K562 (cell line): Measurements from ENCODE around the gene ALDH16A1. TPM values are rescaled to one million over a fixed set of nuclear protein-coding genes. Genes with fewer than 3 reads are reported as not detected.
A peak's percentile ranks its signal among the peaks of the same experiment; 100 is the strongest.

Experiments used
- ARID1B ChIP-seq: fragments of 450-650 bp; IDR thresholded peaks from 2 replicates; pipeline ENCODE4 v1.6.1; 2016; ENCODE audit warnings: antibody characterized with exemption, mild to moderate bottlenecking, inconsistent platforms
- CAMTA2 ChIP-seq: fragments of 250-450 bp; sonication (Bioruptor Pico); conservative IDR thresholded peaks from 2 replicates; pipeline ENCODE4 v1.5.1; 2022
- CCNT2 ChIP-seq: IDR thresholded peaks from 2 replicates; pipeline ENCODE4 v1.6.1; 2011; ENCODE audit warnings: borderline replicate concordance, low read depth, mild to moderate bottlenecking, moderate library complexity, mixed read lengths, low read length; ENCODE audit not compliant: insufficient read length; ENCODE audit errors: extremely low read depth
- ETV1 ChIP-seq: fragments of 450-650 bp; conservative IDR thresholded peaks from 2 replicates; pipeline ENCODE4 v1.6.1; 2016; ENCODE audit warnings: missing genetic modification characterization, control low read depth, low read depth, missing compliant biosample characterization
- HDAC1 ChIP-seq, 2 experiments: fragments of 450-650 bp; IDR thresholded peaks; 2 replicates each; pipeline ENCODE4 v1.6.1; 2016 to 2017; ENCODE audit warnings: inconsistent platforms in 1 of 2, mild to moderate bottlenecking in 1 of 2, moderate library complexity in 1 of 2
- NR2C1 ChIP-seq, 2 experiments: fragments of 450-650 bp; IDR thresholded peaks; 2 replicates each; pipeline ENCODE4 v1.6.1; 2017; ENCODE audit warnings: mild to moderate bottlenecking in 2 of 2, antibody characterized with exemption in 1 of 2, inconsistent platforms in 1 of 2, missing compliant biosample characterization in 1 of 2, missing genetic modification characterization in 1 of 2
- PHF20 ChIP-seq: fragments of 450-650 bp; IDR thresholded peaks from 2 replicates; pipeline ENCODE4 v1.6.1; 2018; ENCODE audit not compliant: partially characterized antibody
- PTRF ChIP-seq: fragments of 450-650 bp; IDR thresholded peaks from 2 replicates; pipeline ENCODE4 v1.6.1; 2016; ENCODE audit warnings: mild to moderate bottlenecking, missing genetic modification characterization, missing compliant biosample characterization
- SP1 ChIP-seq: sonication (generic); formaldehyde crosslinking; IDR thresholded peaks from 2 replicates; pipeline ENCODE4 v1.8.1; 2022; ENCODE audit warnings: mild to moderate bottlenecking, missing genetic modification reagents
- STAT5A ChIP-seq: IDR thresholded peaks from 2 replicates; pipeline ENCODE4 v1.6.1; 2012; ENCODE audit warnings: low read length, inconsistent platforms, borderline replicate concordance
- ZBTB9 ChIP-seq: fragments of 450-650 bp; formaldehyde crosslinking; IDR thresholded peaks from 2 replicates; pipeline ENCODE4 v1.4.0; 2020; ENCODE audit warnings: mild to moderate bottlenecking, moderate library complexity
- ZNF239 ChIP-seq: fragments of 250-450 bp; sonication (Bioruptor Pico); IDR thresholded peaks from 2 replicates; pipeline ENCODE4 v1.4.0; 2020; ENCODE audit warnings: mild to moderate bottlenecking
- ZNF589 ChIP-seq: fragments of 200-800 bp; sonication (Bioruptor generic); IDR thresholded peaks from 2 replicates; pipeline ENCODE4 v1.6.1; 2016; ENCODE audit warnings: low read depth, missing genetic modification characterization, missing compliant biosample characterization
- ZNF592 ChIP-seq: fragments of 450-650 bp; IDR thresholded peaks from 2 replicates; pipeline ENCODE4 v1.6.1; 2017; ENCODE audit warnings: antibody characterized with exemption, mild to moderate bottlenecking
- ZNF639 ChIP-seq, 2 experiments: fragments of 200-800 bp in 1 of 2; sonication (Bioruptor generic) in 1 of 2; sonication (generic) in 1 of 2; formaldehyde crosslinking in 1 of 2; IDR thresholded peaks in 1 of 2; conservative IDR thresholded peaks in 1 of 2; 2 replicates each; pipeline versions ENCODE4 v1.5.0 to v1.6.1; 2016 to 2020; ENCODE audit warnings: missing compliant biosample characterization in 1 of 2, missing genetic modification characterization in 1 of 2, missing genetic modification reagents in 1 of 2
- polyA plus RNA-seq, 8 experiments: library from polyadenylated mRNA; depleted of rRNA in 4 of 8; stranded (reverse) in 5 of 8; unstranded in 3 of 8; fragments of >200 nt; fragmentation: Nextera tagmentation in 2 of 8; fragmentation: Illumina TruSeq in 1 of 8; extraction: Ambion mirVana in 2 of 8; extraction: Trizol in 1 of 8; gene quantifications; 2 replicates each; pipeline versions ENCODE4 v1.2.1 to v1.2.3, GENCODE V29; 2011 to 2014; ENCODE audit warnings: inconsistent platforms in 1 of 8, missing spikeins in 1 of 8
- total RNA-seq, 7 experiments: library from RNA; depleted of rRNA in 6 of 7; stranded (reverse); fragments of >200 nt in 6 of 7; fragmentation: Illumina TruSeq in 2 of 7; extraction: Trizol in 2 of 7; gene quantifications; 2 replicates each; pipeline versions ENCODE4 v1.2.1 to v1.2.3, GENCODE V29; 2011 to 2021; ENCODE audit warnings: low replicate concordance in 1 of 7
- TF ChIP-seq, protein P1 (sequence below): fragments of 250-450 bp; sonication (Bioruptor Pico); IDR thresholded peaks from 2 replicates; pipeline ENCODE4 v1.4.0; 2020; ENCODE audit warnings: mild to moderate bottlenecking, moderate library complexity

Gene ALDH16A1
- total and polyA plus RNA-seq, 9 of the 15 experiments (the other 6 are each of a cell fraction or from before 2014, with no cell fraction given) = 2.2 to 52.2 (median 7.6) TPM

- TF ChIP-seq ZNF592 (peak; percentile 80), ZNF239 (CRISPR knock-in tag) (no peak), STAT5A (no peak), NR2C1 (IDR thresholded peaks at IDR 0.05) (peak; percentile 79), NR2C1 (tag; IDR thresholded peaks at IDR 0.05) (peak; percentile 72; the same call in 1 of the 2 replicates), ZBTB9 (0 out of 2 replicates have a peak, but pooled peaks have one; percentile 38), ETV1 (peak; percentile 26; the same call in 1 of the 2 replicates), ZNF589 (CRISPR knock-in tag) (peak; percentile 92), ZNF639 (CRISPR knock-in tag; conservative IDR thresholded peaks at IDR 0.05 in 1 of 2, IDR thresholded peaks at IDR 0.05 in 1 of 2) (peak in 1 of 2 experiments; percentile 20; a peak in 1 of 4 replicates), HDAC1 (IDR thresholded peaks at IDR 0.05) (peak in 1 of 2 experiments; percentile 20; a peak in 1 of 4 replicates), CCNT2 (no peak), ARID1B (peak; percentile 41; the same call in 1 of the 2 replicates), PHF20 (peak; percentile 13), SP1 (CRISPR knock-in tag) (no peak), PTRF (tag) (no peak), CAMTA2 (CRISPR knock-in tag) (no peak)
- TF ChIP-seq, protein P1, sequence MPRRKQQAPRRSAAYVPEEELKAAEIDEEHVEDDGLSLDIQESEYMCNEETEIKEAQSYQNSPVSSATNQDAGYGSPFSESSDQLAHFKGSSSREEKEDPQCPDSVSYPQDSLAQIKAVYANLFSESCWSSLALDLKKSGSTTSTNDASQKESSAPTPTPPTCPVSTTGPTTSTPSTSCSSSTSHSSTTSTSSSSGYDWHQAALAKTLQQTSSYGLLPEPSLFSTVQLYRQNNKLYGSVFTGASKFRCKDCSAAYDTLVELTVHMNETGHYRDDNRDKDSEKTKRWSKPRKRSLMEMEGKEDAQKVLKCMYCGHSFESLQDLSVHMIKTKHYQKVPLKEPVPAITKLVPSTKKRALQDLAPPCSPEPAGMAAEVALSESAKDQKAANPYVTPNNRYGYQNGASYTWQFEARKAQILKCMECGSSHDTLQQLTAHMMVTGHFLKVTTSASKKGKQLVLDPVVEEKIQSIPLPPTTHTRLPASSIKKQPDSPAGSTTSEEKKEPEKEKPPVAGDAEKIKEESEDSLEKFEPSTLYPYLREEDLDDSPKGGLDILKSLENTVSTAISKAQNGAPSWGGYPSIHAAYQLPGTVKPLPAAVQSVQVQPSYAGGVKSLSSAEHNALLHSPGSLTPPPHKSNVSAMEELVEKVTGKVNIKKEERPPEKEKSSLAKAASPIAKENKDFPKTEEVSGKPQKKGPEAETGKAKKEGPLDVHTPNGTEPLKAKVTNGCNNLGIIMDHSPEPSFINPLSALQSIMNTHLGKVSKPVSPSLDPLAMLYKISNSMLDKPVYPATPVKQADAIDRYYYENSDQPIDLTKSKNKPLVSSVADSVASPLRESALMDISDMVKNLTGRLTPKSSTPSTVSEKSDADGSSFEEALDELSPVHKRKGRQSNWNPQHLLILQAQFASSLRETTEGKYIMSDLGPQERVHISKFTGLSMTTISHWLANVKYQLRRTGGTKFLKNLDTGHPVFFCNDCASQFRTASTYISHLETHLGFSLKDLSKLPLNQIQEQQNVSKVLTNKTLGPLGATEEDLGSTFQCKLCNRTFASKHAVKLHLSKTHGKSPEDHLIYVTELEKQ (CRISPR knock-in tag) = no peak
Observed at GRCh38 chr19:49409441-49410029, 43.5 kb upstream of the ALDH16A1 start (continued).
